ENCODE data around the gene HSF2BP. TPM values are rescaled to one million over a fixed set of nuclear protein-coding genes. Genes with fewer than 3 reads are reported as not detected.
A peak's percentile ranks its signal among the peaks of the same experiment; 100 is the strongest.

Gene HSF2BP
- total RNA-seq, 1 experiment from 2014 or later = 4.6 TPM

DNA sequence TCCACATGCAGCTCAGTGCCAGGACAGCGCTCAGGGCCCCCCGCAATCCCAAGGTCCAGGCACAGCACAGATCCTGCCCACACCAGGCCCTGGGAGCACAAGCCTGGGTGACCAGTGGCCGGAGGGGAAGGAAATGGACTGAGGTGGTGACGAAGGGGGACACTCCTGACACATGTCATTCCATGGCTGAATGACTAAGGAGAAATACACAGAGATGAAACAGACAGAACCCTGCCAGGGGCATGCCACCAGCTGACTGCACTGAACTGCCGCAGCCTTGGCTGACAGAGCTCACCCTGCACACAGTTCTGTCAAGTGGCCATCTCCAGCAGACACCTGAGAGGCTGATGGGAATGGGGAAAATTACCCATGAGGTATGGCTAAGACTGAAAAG lies 56.1 kb downstream of the HSF2BP start:
- no peaks in the 10 kb centered on the region for H3K9me3 ChIP-seq (ENCODE audit: insufficient read depth, low read depth)
- ChIA-PET POLR2A (ENCODE audit: unreplicated experiment) (no interaction called here), CTCF (interaction anchor here (0.5 to 1.6 kb wide), 2 partner anchors 8 to 15 kb away, joined by 5 to 8 read pairs; no protein-coding TSS in a partner anchor)
- no peak overlapping the region for H3K4me3 ChIP-seq
- H3K4me2 ChIP-seq = no peak overlapping the region
- intact Hi-C loops (cut with micrococcal nuclease; ENCODE audit: unreplicated experiment) = no loop called here
- no peak overlapping the region for H3K27ac ChIP-seq
- no TSS peak for BruUV-seq (replicated peaks)
- H3K27me3 ChIP-seq (ENCODE audit: insufficient read depth, low read depth) = no peaks in the 10 kb centered on the region
- peaks cover 41% of the 10 kb centered on the region for H3K4me1 ChIP-seq (replicated peaks; ENCODE audit: insufficient read depth)
- H3K36me3 ChIP-seq (ENCODE audit: low read depth) = no peaks in the 10 kb centered on the region
- no peaks in the 10 kb centered on the region for H3K79me2 ChIP-seq (ENCODE audit: low read depth)
- no peak for TF ChIP-seq EZH2 (IDR thresholded peaks at IDR 0.05; ENCODE audit: low read depth)
- TF ChIP-seq, protein P1, sequence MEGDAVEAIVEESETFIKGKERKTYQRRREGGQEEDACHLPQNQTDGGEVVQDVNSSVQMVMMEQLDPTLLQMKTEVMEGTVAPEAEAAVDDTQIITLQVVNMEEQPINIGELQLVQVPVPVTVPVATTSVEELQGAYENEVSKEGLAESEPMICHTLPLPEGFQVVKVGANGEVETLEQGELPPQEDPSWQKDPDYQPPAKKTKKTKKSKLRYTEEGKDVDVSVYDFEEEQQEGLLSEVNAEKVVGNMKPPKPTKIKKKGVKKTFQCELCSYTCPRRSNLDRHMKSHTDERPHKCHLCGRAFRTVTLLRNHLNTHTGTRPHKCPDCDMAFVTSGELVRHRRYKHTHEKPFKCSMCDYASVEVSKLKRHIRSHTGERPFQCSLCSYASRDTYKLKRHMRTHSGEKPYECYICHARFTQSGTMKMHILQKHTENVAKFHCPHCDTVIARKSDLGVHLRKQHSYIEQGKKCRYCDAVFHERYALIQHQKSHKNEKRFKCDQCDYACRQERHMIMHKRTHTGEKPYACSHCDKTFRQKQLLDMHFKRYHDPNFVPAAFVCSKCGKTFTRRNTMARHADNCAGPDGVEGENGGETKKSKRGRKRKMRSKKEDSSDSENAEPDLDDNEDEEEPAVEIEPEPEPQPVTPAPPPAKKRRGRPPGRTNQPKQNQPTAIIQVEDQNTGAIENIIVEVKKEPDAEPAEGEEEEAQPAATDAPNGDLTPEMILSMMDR (conservative IDR thresholded peaks at IDR 0.05) = no peak
- no peaks in the 10 kb centered on the region for H3K9me2 ChIP-seq (ENCODE audit: insufficient read depth)
- DNase-seq = no peak
- H4K20me1 ChIP-seq (ENCODE audit: insufficient read depth) = no peaks in the 10 kb centered on the region
- H2AFZ ChIP-seq = no peak overlapping the region
- H3F3A ChIP-seq (ENCODE audit: insufficient read depth, low read depth) = peaks cover 34% of the 10 kb centered on the region

DNA sequence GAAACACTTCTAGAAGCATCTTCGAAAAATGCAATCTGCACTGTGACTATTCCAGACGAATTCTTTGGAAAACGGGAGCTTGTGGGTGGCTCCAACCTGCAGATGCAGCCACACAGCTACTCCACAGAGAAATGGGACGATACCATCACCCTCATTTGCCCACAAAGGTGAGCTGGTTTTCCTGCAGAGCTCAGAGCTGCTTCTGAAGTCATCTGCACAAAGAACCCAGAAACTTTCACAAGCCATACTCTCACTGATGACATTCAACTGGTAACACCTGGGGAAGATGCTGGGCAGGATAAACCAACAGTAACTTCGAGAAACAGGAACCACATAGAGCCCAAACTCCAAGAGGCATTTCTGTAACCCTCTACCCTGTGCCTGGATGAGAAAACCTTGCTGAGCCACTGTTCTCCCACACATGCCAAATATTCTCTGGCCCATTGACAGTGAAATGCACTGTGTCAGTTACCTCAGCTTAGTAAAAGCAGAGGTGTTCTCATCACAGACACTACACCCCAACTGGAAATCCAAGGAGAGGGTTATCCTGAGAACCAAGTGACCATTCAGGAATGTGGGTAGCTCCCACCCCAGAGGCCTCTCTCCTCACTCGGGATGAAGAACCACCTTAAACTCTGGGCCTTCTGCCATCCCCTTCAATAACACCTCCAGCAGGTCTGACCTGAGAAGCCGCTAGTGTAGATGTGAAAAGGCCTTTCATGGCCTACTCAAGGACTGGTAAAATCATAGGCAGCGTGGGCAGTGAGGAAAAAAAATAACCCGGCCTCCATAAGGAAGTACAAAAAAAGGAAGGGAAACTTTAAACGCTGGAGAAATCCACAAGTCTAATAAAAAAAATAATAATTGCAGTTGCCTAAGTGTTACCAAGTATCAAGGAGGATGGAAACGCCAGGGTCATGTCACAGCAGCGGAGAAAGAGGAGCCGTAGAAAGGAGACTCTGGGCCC lies 56.7 kb downstream of the HSF2BP start:
- CTCF ChIA-PET = interaction anchor here (1.6 kb wide), 1 partner anchor 9 kb away, joined by 5 read pairs; no protein-coding TSS in a partner anchor
- TF ChIP-seq, protein P1 (conservative IDR thresholded peaks at IDR 0.05) = no peak
- TF ChIP-seq EZH2 (IDR thresholded peaks at IDR 0.05; ENCODE audit: low read depth) = no peak
- TSS peak; percentile 2 for BruUV-seq (replicated peaks)

DNA sequence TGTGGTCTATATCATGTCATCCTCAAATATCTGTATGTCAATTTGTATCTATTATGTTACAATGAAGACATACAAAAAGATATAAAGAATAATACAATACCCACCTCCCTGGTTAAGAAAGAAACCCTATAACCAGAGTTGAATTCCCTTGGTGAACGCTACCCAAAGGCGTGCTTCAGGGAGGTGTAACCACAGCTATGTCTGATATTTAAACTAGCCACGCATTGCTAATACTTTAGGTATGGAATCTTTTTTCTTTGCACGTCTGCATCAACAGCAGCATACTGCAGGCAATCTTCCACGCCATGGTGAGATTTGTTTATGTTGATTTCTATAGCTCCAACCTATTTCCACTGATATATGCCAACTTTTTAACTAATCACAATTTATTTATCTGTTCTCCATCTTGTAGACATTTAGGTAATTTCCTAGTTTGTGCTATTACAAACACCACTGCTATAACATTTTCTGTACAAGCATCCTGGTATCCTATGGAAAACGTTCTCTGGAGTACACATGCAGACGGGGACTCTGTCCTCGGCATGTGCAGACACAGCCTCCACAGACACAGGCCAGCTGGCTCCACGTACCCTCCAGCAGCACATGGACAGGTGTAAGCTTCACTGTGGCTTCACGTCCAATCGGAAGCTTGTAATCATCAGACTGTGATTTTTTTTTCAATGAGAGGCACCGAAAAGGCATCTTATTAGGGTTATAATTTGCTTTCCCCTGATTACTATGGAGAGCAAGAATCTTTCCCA lies 58.5 kb downstream of the HSF2BP start:
- Histone ChIP-seq H3K4me1 (replicated peaks; ENCODE audit: insufficient read depth) (peaks cover 65% of the 10 kb centered on the region), H2AFZ (no peak overlapping the region), H3K9me3 (ENCODE audit: insufficient read depth, low read depth) (no peaks in the 10 kb centered on the region), H3K9me2 (ENCODE audit: insufficient read depth) (no peaks in the 10 kb centered on the region), H3K4me2 (peak overlapping the region; percentile 63), H3K79me2 (ENCODE audit: low read depth) (no peaks in the 10 kb centered on the region), H3K4me3 (no peak overlapping the region), H3K27me3 (ENCODE audit: insufficient read depth, low read depth) (no peaks in the 10 kb centered on the region), H3K36me3 (ENCODE audit: low read depth) (no peaks in the 10 kb centered on the region), H3F3A (ENCODE audit: insufficient read depth, low read depth) (peaks cover 54% of the 10 kb centered on the region), H4K20me1 (ENCODE audit: insufficient read depth) (no peaks in the 10 kb centered on the region), H3K27ac (peak overlapping the region; percentile 82)
- CTCF ChIA-PET = no interaction called here
- TF ChIP-seq, protein P1 (conservative IDR thresholded peaks at IDR 0.05) = no peak
- TF ChIP-seq EZH2 (IDR thresholded peaks at IDR 0.05; ENCODE audit: low read depth) = no peak
- DNase-seq = peak; percentile 41 to 83
- TSS peak; percentile 64 for BruUV-seq (replicated peaks)
- intact Hi-C loops (cut with micrococcal nuclease; ENCODE audit: unreplicated experiment) = loop anchor here (2.0 kb wide), 1 partner anchor 14 kb away; no protein-coding TSS in a partner anchor
- POLR2A ChIA-PET (ENCODE audit: unreplicated experiment) = interaction anchor here (0.6 kb wide), 1 partner anchor 9 kb away, joined by 3 read pairs; no protein-coding TSS in a partner anchor

More for the DNA sequence above, 56.7 kb downstream of the HSF2BP start:
- POLR2A ChIA-PET (ENCODE audit: unreplicated experiment) = no interaction called here
- no peak for DNase-seq
- H3K36me3 ChIP-seq (ENCODE audit: low read depth) = no peaks in the 10 kb centered on the region
- no peaks in the 10 kb centered on the region for H3K27me3 ChIP-seq (ENCODE audit: insufficient read depth, low read depth)
- H3K9me2 ChIP-seq (ENCODE audit: insufficient read depth) = no peaks in the 10 kb centered on the region
- H2AFZ ChIP-seq = no peak overlapping the region
- H3F3A ChIP-seq (ENCODE audit: insufficient read depth, low read depth) = peaks cover 41% of the 10 kb centered on the region
- H3K9me3 ChIP-seq (ENCODE audit: insufficient read depth, low read depth) = no peaks in the 10 kb centered on the region
- no peak overlapping the region for H3K4me3 ChIP-seq
- no peak overlapping the region for H3K4me2 ChIP-seq
- H3K79me2 ChIP-seq (ENCODE audit: low read depth) = no peaks in the 10 kb centered on the region
- H3K27ac ChIP-seq = no peak overlapping the region
- H3K4me1 ChIP-seq (replicated peaks; ENCODE audit: insufficient read depth) = peaks cover 48% of the 10 kb centered on the region
- intact Hi-C loops (cut with micrococcal nuclease; ENCODE audit: unreplicated experiment) = no loop called here
- H4K20me1 ChIP-seq (ENCODE audit: insufficient read depth) = no peaks in the 10 kb centered on the region

Measured in PC-9 (cell line).